CD1c-positive myeloid dendritic cell (primary cell): ENCODE data around the gene TMEM72.

Source experiments
- DNase-seq: peaks from one replicate; pipeline ENCODE4 v3.0.0-alpha.2; 2016; ENCODE audit errors: extremely low spot score

The TMEM72 gene

DNA sequence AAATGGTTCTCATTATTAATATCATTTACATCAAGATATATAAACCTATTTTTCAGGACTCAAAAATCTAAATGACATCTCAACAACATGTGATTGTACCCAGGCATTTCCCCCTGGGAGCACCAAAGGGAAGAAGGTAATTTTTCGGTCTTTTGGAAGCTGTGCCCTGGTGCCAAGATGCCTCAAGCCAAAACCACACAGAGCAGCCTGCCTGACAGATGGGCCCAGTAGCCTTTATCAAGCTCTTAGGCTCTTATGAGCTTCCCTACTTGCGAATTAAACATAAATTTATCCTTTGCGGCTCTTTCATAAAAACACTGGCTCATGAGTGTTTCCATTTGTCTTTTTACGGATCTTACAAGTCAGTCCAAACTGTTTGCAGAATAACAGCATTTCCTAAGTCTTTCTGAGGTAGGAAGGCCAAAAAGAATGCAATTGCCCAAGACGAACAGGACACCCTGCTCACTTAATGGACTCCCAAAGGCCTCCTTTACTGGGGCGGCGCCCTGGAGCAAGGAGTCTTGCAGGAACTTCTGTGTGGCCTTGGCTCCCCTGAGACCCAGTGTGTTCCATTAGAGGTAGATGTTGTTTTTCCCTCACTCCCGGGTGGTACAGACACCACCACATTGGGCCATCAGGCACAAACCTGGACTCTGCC, 44.4 kb downstream of the TMEM72 start:
- DNase-seq, result no peak

DNA sequence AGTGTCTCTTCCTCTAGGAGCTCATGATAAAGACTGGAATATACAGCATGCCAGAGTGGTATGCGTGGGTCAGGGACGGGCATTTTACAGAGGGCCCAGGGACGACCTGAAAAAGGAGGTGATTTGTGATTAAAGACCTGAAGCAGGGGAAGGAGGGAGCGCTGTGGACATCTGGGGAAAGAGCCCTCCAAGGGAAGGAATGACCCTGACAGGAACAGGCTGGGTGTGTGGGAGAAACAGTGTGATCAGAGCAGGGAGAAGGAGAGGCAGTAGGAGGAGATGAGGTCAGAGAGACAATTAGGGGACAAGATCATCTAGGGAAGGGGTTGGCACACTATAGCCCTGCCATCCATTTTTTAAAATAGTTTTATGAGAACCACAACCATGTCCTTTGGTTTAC, 45.1 kb downstream of the TMEM72 start:
- DNase-seq, result no peak

DNA sequence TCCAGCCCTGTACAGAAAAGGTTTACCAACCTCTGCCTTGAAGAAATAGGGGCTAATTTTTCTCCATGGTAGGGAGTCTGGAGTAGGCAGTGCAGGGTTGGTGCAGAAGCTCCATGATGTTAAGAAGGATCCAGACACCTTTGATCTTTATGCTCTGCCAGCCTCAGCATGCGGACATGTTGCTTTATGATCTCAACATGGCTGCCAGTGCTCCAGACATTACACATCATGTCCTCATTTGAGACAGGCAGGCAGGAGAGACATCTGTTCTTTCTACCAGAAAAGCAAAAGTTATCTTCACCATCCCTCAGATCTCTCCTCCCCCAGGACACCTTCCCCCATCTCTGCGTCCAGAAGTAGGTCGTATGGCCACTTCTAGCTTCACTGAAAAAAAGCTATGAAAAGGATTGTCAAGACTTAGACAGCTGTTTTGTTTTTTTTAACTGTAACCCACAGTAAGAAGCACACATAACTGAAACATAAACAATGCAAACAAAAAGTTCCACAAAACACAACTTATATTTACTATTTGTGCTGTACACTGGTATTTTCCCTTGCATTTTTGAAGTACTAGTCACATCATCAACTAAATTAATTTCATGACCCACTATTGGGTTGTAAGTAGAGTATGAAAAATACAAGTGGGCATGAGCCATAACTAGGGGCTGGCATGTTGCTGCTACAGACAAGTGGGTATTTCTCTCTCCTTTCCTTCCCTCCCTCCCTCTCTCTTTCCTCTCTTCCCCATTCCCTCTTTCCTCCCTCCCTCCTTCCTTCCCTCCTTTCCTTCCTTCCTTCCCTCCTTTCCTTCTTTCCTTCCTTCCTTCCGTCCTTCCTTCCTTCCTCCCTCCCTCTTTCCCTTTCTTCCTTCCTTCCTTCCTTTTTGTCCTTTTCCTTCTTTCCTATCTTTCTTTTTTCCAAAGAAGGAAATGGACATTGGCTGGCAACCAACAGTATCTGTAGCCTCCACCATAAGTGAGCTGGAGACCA, 45.9 kb downstream of the TMEM72 start:
- no peak for DNase-seq

DNA sequence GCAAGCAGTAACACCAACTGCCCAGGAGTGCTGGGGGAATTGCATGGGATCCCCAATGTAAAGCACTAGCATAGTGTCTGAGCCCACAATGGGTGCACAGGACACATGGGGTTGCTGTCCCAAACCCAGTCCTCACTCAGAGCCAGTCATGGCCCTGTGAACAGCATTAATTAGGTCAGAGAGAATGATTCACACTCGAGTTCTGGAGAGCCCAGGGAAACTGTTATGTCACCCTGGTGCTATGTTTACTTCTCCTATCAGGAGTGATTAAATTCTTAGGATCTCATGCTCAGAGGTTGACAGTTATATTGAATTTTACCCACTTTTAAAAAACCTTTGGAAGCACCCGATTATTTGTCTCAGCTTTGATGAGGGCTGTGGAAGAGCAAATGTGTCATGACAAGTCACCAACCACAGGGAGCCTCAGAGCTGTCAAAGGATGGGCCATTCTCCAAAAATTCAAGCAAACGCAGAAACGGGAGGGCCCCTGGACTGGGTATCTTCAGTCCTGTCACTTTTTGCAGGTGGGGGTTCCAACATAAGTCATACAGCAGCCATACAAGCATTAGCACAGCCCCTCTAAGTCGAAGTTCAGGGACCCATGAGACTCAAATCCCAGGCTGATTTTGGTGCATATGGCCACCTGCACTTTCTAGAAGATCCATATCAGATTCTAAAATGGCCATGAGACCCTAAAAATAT, 47.2 kb downstream of the TMEM72 start:
- peak; percentile 83 for DNase-seq

DNA sequence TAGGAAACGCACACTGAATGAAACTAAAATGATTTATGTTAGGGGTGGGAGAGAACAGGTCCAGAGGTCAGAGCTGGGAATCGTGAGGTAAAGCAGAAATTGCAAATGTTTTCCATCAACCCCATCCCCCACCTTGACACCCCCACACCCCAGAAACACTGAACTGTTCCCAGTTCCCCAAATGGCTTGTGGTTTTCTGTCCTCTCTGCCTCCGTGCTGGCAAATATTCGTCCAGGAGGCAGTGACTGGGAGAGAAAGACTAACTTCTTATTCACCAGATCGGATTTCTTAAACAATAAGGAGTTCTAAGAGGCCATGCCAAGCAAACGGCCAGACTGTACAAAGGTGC, 47.7 kb downstream of the TMEM72 start:
- peak; percentile 80 for DNase-seq

DNA sequence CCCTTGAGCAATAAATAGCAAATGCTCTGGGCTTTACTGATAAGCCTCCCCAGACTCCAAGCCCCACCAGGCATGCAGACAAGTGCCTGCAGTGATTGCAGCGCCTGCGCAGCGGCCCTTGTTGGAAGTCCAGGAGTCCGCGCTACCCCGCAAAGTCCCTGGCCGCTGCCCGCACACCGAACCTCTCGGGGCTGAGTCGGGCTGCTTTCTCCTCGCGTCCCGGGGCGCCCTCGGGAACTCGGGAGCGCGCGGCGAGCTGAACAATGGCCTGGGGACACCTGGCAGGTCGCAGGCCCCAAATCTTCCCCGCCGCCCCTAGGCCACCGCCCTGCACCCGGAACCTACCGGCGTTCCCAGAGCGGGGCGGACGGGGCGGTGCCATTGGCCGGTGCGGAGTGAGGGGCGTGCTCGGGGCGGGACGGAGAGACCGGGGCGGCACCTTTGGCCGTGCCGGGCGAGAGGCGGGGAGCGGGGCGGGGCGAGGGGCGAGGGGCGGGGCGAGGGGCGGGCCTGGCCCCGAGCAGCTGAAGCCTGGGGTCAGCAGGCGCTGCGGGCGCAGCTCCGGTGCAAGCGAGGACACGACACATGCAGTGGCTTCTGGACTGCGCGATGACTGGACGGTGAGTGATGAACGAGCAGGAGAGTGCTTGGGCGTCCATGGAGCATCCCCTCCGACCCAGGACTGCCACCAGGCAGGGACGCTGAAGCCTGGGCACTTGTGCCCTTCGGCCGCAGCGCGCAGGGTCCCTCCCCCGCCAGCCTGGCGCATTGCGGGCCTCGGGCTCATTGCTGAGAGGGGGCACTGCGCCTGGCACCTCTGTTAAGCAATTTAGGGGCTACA, 48.3 kb downstream of the TMEM72 start, which contains the start of gene RASSF4:
Gene RASSF4 (plus strand): TSS at position 556 of the 841 bp plus-strand sequence. CDS start 10,401 bp downstream, outside the sequence.
- DNase-seq, result peak; percentile 94

DNA sequence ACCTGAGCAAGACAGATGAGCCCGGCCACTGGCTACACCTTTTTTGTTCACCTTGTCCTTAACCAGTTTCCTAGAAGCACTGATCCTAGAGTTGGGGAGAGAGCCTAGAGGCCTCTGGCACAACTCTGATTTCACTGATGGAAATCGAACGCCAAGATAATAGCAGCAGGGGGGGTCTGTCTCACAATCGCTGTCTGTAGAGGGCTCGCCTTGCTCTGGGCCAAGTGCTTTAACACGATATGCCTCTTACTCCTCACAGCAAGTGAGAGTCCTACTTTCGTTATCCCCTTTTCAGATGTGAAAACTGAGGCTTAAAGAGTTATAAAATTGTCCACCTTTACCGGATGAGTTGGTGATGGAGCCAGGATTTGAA, 48.9 kb downstream of the TMEM72 start:
- no peak for DNase-seq

DNA sequence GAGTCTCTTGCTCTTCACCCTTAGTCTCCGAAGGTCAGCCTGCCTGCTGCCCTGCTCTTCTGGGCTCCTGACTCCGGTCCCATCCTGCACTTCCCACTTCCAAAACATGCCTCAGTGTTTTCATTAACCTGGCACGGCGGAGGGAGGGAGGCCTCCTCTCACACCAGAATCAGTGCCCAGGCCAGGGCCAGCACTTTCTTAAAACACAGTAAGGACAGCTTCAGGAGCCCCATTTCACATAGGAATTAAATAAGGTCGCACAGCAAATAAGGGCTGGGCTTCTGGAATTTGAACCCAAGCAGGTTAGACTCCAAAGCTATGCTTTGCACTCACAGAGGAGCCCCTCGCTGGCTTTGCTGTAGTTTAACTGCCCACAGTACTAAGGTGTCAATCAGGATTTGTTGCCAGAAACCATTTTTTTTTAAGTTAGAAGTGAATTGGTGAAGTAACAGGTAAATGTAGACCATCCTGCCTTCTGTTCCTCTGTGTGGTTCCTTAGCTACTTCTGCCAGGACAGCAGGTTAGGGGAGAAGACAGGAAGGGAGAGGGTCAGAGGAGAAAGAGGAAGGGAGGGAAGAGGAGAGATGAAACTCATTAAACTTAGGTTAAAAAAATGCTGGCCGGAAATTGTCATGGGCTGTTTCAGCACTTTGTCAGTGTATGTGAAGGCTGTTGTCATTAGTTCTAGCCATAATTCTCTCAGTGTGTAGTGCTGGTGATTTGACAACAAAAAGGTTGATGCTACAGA, 49.5 kb downstream of the TMEM72 start:
- DNase-seq, result no peak

DNA sequence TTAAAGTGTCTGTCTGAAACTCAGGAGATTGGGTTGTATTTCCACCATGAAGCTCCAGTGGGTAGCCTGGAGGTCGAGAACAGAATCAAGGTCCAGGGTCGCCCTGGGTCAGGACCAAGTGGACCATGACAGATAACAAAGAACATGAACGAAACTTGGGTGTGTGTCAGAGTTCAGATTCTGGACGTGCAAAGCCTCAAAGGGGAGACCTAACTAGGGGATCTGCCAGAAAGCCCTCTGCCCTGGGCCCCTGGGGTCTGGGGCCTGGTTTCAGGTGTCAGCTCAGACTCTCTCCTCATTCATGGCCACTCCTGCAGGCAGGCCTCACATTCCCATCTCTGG, 50.1 kb downstream of the TMEM72 start:
- DNase-seq, result no peak

DNA sequence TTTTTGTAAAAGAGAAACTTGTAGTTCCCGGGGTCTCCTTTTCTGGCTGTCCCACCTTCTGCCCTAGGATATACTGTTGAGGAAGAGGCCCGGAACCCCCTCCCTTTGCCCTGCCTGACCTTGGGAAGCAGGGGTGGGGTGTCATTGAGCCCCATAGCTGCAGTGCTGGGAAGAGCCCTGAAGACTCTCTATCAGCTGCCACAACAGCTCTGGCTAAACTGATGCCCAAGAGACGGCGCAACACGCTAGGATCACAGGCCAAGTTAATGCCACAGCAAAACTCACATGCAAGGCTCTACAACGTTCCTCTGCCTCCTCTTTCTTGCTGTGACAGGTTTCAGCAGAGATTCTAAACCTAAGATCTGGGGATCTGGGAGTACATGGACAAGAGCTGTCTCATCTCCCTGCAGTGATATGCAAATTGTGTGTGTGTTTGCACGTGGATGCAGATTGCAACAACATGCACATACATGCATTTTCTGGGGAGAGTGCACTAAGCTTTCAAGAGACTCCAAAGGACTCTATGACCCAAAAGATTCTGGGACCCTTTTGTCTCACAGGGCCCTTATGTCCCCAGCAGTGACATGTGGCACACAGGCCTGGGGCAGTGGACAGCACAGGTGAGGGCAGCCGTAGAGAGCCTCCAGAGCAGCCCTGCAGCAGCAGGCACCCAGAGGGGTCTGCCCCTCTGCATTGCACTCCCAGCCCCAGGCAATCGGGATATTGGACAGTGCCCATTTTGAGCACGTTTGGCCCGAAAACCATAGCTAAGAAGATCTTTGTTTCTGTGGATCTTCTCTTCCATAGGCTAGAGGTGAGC, 51.0 kb downstream of the TMEM72 start:
- DNase-seq, result no peak

DNA sequence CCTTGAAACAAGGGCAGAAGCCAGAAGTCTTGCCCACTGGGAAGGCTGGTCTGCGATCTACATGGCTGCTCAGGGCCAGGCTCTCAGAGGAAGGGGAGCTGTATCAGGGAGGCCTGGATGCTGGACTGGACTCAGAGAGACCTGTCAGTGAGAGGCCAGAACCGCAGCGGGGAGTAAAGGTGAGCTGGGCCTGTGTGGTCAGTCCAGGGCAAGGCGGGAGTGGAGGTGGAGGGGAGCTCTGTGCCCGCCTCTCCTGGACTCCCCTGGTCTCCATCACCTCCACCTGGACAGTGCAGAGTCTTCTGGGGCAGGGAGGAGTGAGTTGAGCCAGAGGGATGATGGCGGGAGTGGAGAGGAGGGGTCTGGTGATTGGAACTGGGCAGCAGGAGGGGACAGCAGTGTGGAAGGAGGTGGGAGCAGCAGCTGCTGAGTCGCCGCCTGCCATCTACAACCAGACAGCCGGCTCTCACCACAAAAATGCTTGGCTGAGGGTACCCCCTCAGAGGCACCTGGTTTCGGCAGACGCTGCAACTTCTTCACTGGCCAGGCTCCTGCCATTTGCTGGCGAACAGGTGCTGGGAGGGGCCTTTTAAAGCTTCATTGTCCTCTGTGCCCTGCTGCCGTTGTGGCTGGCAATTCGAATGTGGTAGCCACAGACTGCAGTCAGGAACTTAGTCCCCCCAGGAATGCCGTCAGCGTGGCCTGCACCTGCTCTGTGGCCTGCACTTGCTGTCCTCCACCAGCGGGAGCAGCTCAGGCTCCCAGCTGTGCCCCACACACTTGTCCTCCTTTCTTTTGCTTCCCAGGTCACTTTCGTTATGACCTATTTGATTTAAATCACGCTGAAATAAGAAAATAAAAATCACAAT, 52.0 kb downstream of the TMEM72 start:
- DNase-seq, result peak; percentile 68

DNA sequence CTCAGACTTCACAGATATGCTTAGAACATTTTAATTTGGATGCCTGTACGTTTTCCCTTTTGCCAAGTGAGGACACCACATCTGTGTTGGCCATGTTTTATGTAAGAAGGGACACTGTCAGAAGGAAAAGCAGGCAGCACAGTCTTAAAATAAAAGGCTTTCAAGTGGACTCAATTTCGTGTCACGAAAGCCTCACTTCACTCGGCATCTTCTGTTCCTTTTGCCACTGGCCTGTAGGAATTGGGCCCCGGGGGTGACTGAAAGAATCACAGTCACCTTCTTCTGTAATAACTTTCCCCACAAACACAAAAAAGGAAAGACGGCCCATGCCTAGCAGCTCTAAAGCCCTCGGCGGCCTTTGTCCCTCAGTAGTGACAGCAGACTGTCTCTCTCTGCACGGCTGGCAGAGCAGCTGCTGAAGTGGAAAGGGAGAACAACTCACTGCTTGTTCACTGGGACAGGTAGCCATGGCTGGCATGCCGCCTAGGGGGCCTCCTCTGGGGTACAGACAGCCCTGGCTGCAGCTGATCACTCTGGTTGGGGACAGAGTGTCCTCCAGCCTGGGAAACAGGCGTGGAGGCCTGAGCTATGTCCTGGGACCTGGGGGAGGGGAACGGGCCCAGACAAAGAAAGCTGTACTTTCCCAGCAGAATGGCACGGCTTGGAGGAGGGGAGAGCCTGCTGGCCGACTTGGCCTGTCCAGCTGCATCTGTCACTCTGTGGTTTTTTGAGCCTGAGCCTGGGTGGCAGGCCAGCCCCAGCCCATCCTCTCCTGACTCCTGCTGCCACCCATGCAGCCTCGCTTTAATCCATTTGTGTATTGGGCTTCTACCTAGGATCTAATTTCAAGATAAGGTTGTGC, 52.9 kb downstream of the TMEM72 start:
- DNase-seq, result no peak

DNA sequence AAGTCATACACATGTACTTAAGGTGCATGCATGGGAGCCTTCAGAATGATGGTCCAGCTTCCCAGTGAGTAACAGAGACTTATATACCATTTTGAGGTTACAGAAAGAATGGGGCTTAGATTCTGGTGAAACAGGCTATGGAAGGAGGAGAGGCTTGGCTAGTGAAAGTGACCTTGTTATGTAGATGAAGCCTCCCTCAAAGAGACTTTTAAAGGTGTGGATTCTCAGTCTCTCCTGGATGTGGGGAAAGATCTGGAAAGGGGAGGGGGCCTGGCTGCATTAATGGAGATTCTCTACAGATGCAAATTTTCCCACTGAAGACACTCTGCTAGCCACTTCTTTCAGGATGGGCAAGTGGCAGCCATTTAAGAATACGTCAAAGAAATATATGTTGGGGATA, 54.0 kb downstream of the TMEM72 start:
- DNase-seq, result no peak

DNA sequence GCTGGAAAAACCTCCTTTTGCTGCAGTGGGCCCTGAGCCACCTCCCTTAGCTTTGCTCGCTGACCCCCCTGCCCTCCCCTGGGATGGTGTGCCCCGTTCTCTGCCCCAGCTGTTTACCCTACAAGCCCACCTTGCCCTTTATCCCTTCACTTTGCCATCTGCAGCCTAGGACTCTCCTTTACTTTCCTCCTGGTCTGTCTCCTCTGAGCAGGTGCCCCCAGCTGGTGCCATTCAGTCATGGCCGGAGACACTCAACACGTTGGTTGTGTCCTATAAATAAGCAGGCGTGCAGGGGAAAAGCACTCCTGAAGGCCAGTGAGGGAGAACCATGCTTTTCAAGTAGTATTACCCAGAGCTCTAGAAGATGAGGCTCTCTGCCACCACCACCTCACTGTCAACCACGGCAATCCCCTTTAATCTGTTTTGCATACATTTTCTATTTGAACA, 54.5 kb downstream of the TMEM72 start:
- DNase-seq, result no peak

DNA sequence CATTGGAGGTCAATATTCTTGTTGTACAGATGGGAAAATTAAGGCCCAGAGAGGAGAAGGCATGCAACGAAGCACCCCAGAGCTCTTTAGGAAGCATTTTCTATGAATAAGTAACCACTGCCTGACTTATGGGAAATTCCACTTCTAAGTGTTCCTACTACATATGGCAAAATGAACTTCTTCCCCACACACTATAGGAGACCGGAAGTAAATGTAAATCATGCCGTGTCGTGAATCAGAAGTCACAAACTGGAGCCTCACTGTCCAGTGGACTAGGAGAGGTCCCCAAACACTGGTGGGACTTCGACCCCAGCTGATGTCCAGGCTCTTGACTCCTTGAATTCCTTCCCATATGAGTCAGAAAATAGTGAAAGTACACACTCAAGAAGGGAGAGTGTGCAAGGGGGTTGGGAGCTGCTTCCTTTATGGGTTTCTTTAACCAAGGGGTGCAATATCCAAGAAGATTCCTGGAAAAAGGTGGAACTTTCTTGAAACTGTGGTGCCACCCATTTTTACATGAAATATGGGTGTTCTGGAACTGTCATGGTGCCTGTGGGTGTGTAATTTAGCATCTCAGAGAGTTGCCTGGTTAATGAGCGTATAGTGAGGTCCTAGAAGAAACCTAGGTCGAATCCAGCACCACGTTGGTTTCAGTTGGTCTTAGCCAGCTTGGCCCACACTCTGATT, 55.1 kb downstream of the TMEM72 start:
- peak; percentile 64 for DNase-seq

DNA sequence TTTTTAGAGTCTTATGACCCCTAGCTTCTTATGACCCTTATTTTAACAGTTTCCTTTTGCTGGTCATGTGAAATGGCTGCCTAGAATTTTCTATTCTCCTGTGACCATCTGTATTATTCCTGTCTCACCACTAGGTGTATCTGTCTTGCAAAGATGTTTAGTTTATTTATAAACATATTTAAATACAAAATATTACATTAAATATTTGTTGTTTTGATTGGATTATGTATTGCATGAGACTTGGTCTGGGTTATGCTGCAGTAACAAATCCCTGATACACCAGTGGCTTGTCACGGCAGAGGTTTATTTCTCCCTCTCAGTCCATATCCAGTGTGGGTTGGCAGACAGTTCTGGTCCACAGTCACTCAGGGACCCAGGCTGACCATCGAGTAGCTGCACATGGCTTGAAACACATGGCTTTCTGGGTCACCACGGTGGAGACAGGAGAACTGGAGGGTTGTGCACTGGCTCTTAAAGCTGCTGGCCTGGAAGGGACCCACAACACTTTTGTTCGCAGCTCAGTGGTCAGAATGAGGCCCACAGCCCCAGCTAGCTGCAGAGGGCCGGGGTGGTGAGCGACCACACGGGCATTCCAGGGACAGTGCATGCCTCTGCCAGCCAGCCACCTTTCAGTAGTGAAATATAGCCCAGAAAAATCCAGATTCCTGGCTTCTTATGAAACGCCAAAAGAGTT, 55.8 kb downstream of the TMEM72 start:
- no peak for DNase-seq

DNA sequence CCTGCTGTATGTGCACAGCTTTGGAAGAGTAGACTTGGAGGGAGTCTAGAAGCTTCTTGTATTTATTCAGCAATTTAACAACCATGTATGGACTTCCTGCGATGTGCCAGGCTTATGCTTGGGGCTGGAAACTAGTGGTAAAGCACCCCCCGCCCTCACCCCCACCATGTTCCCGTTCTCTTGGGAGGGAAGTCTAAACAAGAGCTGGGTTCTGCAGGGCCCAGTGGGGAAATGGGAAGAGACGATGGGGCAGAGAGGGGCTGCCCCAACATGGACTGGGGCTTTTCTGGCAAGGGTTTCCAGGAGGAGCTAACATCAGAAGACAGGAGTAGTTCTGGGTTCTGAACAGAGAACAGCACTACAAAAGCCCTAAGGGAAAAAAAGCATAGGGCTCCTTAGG, 56.5 kb downstream of the TMEM72 start:
- peak; percentile 66 for DNase-seq
